ENCODE results near the gene CARMIL1. TPM values are rescaled to one million over a fixed set of nuclear protein-coding genes. Genes with fewer than 3 reads are reported as not detected.

Gene CARMIL1
- total RNA-seq, 4 donors from 2014 or later, result 14.9 to 23.5 (median 20.3) TPM

- WGBS, 2 donors, result 93 to 94% methylated on average over 5 of the region's 5 CpGs
- intact Hi-C loops (cut with DNase I; ENCODE audit: low total_unique reads), result loop anchor here (5.0 kb wide), 1 partner anchor 215 kb away; no protein-coding TSS in a partner anchor
- H3K4me3 ChIP-seq (ENCODE audit: low read depth, poor library complexity, severe bottlenecking), result no peak overlapping the region
- no peak for DNase-seq (ENCODE audit: low spot score in 2 of 2)
- no peak for TF ChIP-seq POLR2A (IDR thresholded peaks at IDR 0.05)
- TF ChIP-seq, protein P1, sequence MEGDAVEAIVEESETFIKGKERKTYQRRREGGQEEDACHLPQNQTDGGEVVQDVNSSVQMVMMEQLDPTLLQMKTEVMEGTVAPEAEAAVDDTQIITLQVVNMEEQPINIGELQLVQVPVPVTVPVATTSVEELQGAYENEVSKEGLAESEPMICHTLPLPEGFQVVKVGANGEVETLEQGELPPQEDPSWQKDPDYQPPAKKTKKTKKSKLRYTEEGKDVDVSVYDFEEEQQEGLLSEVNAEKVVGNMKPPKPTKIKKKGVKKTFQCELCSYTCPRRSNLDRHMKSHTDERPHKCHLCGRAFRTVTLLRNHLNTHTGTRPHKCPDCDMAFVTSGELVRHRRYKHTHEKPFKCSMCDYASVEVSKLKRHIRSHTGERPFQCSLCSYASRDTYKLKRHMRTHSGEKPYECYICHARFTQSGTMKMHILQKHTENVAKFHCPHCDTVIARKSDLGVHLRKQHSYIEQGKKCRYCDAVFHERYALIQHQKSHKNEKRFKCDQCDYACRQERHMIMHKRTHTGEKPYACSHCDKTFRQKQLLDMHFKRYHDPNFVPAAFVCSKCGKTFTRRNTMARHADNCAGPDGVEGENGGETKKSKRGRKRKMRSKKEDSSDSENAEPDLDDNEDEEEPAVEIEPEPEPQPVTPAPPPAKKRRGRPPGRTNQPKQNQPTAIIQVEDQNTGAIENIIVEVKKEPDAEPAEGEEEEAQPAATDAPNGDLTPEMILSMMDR (IDR thresholded peaks at IDR 0.05), result no peak
These were observed 207.8 kb downstream of the CARMIL1 start for GRCh38 chr6:25487012-25487411.

DNA sequence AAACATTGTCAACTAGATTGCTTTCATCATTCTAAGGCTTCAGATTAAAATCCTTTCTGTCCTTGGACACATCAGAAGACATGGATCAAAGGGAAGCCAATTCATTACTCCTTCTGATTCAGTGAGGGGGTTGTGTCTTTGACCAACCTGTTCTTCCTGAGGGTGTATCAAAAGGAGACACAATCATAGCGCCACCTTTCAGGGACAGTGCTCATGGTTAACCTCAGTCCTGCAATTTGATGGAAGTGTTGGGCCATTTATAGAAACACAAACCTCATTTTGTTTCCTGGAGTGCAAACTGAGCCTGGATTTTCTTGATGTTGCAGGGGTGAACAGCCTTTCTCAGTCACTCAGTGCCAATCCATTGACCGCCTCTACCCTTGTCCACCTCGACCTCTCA is 209.0 kb downstream of the CARMIL1 start:
- WGBS, 2 donors, result 97 to 100% methylated on average over 3 of the region's 3 CpGs
- DNase-seq (ENCODE audit: low spot score in 2 of 2), result no peak
- intact Hi-C loops (cut with DNase I; ENCODE audit: low total_unique reads), result loop anchor here (5.0 kb wide), 1 partner anchor 216 kb away; no protein-coding TSS in a partner anchor
- TF ChIP-seq, protein P1 (IDR thresholded peaks at IDR 0.05), result no peak
- no peak for TF ChIP-seq POLR2A (IDR thresholded peaks at IDR 0.05)
- no peak overlapping the region for H3K4me3 ChIP-seq (ENCODE audit: low read depth, poor library complexity, severe bottlenecking)

DNA sequence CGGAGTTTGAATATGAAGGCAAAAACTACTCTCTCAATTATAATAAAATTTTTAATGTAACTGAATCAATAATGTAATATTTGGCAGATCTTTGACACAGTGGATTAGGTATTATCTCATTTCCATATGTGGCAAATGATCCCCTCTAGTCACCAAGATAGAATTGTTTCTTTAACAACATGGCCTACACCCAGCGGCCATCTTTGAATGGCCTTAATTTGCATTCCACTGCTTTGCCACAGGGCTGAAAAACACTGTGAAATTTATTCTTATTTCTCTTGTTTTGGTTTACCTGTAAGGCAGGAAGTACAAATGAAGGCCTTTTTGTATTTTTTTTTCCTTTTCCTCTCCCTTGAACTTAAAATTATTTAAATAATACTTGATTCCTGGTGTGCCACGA is 210.2 kb downstream of the CARMIL1 start:
- WGBS, 2 donors, result 71 to 74% methylated on average over 3 of the region's 3 CpGs
- intact Hi-C loops (cut with DNase I; ENCODE audit: low total_unique reads), result loop anchor here (5.0 kb wide), 1 partner anchor 217 kb away; no protein-coding TSS in a partner anchor
- no peak overlapping the region for H3K4me3 ChIP-seq (ENCODE audit: low read depth, poor library complexity, severe bottlenecking)
- TF ChIP-seq, protein P1 (IDR thresholded peaks at IDR 0.05), result no peak
- TF ChIP-seq POLR2A (IDR thresholded peaks at IDR 0.05), result no peak
- no peak for DNase-seq (ENCODE audit: low spot score in 2 of 2)

- intact Hi-C loops (cut with DNase I; ENCODE audit: low total_unique reads), result no loop called here
- no peak for TF ChIP-seq POLR2A (IDR thresholded peaks at IDR 0.05)
- TF ChIP-seq, protein P1 (IDR thresholded peaks at IDR 0.05), result peak in 1 of 3 donors; percentile 53
- 53 to 61% methylated on average over 9 of the region's 9 CpGs for WGBS, 2 donors
- peak; percentile 73 to 93 for DNase-seq (ENCODE audit: low spot score in 2 of 2)
- no peak overlapping the region for H3K4me3 ChIP-seq (ENCODE audit: low read depth, poor library complexity, severe bottlenecking)
These were observed 211.0 kb downstream of the CARMIL1 start for GRCh38 chr6:25490018-25490801.

DNA sequence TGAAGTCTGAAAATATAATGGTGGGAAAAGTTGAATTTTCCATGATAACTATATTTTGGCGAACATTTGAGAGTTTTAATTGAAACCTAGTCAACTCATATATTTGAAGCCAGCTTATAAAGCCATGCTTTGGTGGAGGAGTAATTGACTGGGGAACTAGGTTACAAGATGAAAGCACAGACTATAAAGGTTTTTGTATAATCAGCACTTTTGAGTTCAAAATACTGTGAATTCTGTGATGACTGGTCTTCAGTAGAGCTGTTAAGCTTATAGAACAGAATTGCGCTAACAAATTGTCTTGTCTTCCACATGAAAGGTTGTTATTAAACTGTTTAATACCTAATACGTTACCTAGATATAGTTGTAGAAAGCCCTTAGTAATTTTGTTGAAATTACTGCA is 213.8 kb downstream of the CARMIL1 start:
- no peak for TF ChIP-seq POLR2A (IDR thresholded peaks at IDR 0.05)
- TF ChIP-seq, protein P1 (IDR thresholded peaks at IDR 0.05), result no peak
- DNase-seq (ENCODE audit: low spot score in 2 of 2), result no peak
- intact Hi-C loops (cut with DNase I; ENCODE audit: low total_unique reads), result no loop called here
- H3K4me3 ChIP-seq (ENCODE audit: low read depth, poor library complexity, severe bottlenecking), result no peak overlapping the region
- WGBS, 2 donors, result 94 to 98% methylated on average over 3 of the region's 3 CpGs
